ENCODE results near the gene SLCO4A1.

GRCh38 chr20:62639765-62640164 is 2.5 kb upstream of the SLCO4A1 start:
- TF ChIP-seq CTCF (IDR thresholded peaks at IDR 0.05; ENCODE audit: poor library complexity) (no peak), EZH2phosphoT487 (IDR thresholded peaks at IDR 0.05; ENCODE audit: low read depth, severe bottlenecking, unreplicated experiment) (no peak), EZH2 (IDR thresholded peaks at IDR 0.05; ENCODE audit: borderline replicate concordance) (no peak)
